Natural killer cell (primary cell): ENCODE measurements around the gene PHLDB2. TPM values are rescaled to one million over a fixed set of nuclear protein-coding genes. Genes with fewer than 3 reads are reported as not detected.

Experiments
- ATAC-seq, 3 donors: fragments of 150-1000 bp in 2 of 3; fragments of 200-7000 bp in 1 of 3; cut with Tn5 transposase; 1 replicate in 1 of 3; 2 replicates in 2 of 3; pipeline ENCODE4 v1.10.0; 2021; ENCODE audit warnings: mild to moderate bottlenecking in 2 of 3, moderate library complexity in 2 of 3
- DNase-seq, 2 donors: peaks; one replicate each; pipeline versions ENCODE4 v3.0.0 to v3.0.0-alpha.2; 2013 to 2021; ENCODE audit warnings: mixed read lengths in 1 of 2
- H3K27ac ChIP-seq: one replicate; pipeline ENCODE4 v1.5.1; 2013; ENCODE audit warnings: mild to moderate bottlenecking, low read length
- H3K27me3 ChIP-seq: one replicate; pipeline ENCODE4 v1.6.1; 2013; ENCODE audit warnings: low read length; ENCODE audit not compliant: control insufficient read depth, insufficient read depth
- H3K36me3 ChIP-seq: one replicate; pipeline ENCODE4 v1.6.1; 2013; ENCODE audit warnings: low read length; ENCODE audit not compliant: control insufficient read depth, insufficient read depth
- H3K4me1 ChIP-seq: one replicate; pipeline ENCODE4 v1.6.1; 2013; ENCODE audit warnings: low read length; ENCODE audit not compliant: control insufficient read depth, insufficient read depth
- H3K4me3 ChIP-seq: one replicate; pipeline ENCODE4 v1.5.1; 2013; ENCODE audit warnings: low read length
- H3K9me3 ChIP-seq: one replicate; pipeline ENCODE4 v1.6.1; 2013; ENCODE audit warnings: low read length; ENCODE audit not compliant: control insufficient read depth, insufficient read depth
- H3K27ac Mint-ChIP-seq, 2 donors: one replicate each; pipeline ENCODE4 v1.8.0; 2022; ENCODE audit warnings: mild to moderate bottlenecking in 2 of 2, mixed read lengths in 2 of 2, moderate library complexity in 1 of 2
- H3K27me3 Mint-ChIP-seq, 2 donors: one replicate each; pipeline ENCODE4 v1.8.0; 2022; ENCODE audit warnings: low read depth in 2 of 2, mixed read lengths in 2 of 2
- H3K36me3 Mint-ChIP-seq: one replicate; pipeline ENCODE4 v1.8.0; 2022; ENCODE audit warnings: mixed read lengths
- H3K4me1 Mint-ChIP-seq, 2 donors: one replicate each; pipeline ENCODE4 v1.8.0; 2022; ENCODE audit warnings: mixed read lengths in 2 of 2
- H3K4me3 Mint-ChIP-seq: one replicate; pipeline ENCODE4 v1.8.0; 2022; ENCODE audit warnings: mild to moderate bottlenecking, moderate library complexity, mixed read lengths
- H3K9me3 Mint-ChIP-seq, 2 donors: one replicate each; pipeline ENCODE4 v1.8.0; 2022; ENCODE audit warnings: mixed read lengths in 2 of 2
- CTCF ChIP-seq: fragments of 200-600 bp; IDR thresholded peaks from one replicate; pipeline ENCODE4 v1.8.0; 2022; ENCODE audit warnings: antibody characterized with exemption
- WGBS: methylation state at CpG from one replicate; pipeline ENCODE4 v1.1.7; 2013; ENCODE audit warnings: missing lambda C conversion rate; ENCODE audit not compliant: insufficient coverage; 5-methylcytosine and 5-hydroxymethylcytosine counted together
- intact Hi-C: fragments of 100-400 bp; cut with micrococcal nuclease; formaldehyde crosslinking; loops from one replicate; pipeline ENCODE4 v1.14.2; 2022
- total RNA-seq, 4 donors: library from RNA; stranded (reverse); fragments of 120-200 nt in 1 of 4; gene quantifications; one replicate each; pipeline versions ENCODE4 v1.2.3 to v1.2.4, GENCODE V29; 2013 to 2022

Gene PHLDB2
- total RNA-seq, 3 donors from 2014 or later (not counting 1 experiment from before 2014, with no cell fraction given): 63.3 to 93.4 (median 64.0) TPM

DNA sequence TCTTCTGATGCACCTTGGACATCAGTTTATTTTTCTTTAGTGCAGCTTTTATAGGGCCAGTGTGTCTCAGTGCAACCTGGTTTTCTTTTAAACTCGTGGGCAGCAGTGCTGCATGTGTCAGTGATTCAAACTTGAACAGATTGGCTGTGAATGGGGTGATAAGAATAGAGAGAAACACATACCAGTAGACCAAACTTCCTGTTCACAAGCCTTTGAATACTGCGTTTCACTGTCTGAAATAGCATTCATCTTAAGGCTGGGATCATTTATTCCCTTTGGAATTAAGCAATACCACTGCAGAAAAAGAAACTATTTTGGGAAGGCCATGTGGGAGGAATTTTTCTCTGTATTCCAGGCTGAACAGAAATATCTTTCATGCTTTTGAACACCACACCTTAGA, 51.7 kb downstream of the PHLDB2 start:
- ATAC-seq (peak in 1 of 3 donors; percentile 35), DNase-seq (peak in 1 of 2 donors; percentile 4)
- H3K9me3 ChIP-seq: no peaks in the 10 kb centered on the region
- no peak for TF ChIP-seq CTCF
- WGBS: no CpG with 5 or more reads among the region's 2 CpGs
- H3K27me3 ChIP-seq: no peaks in the 10 kb centered on the region
- Mint-ChIP-seq H3K36me3 (peaks cover 12% of the 10 kb centered on the region), H3K4me1 (peaks cover 37 to 47% of the 10 kb centered on the region in 2 donors), H3K9me3 (no peaks in the 10 kb centered on the region), H3K27me3 (no peaks in the 10 kb centered on the region), H3K27ac (peak overlapping the region; percentile 8 to 40), H3K4me3 (no peak overlapping the region)
- no peak overlapping the region for H3K4me3 ChIP-seq
- intact Hi-C loops: no loop called here
- peaks cover 8% of the 10 kb centered on the region for H3K36me3 ChIP-seq
- H3K4me1 ChIP-seq: no peaks in the 10 kb centered on the region
- H3K27ac ChIP-seq: no peak overlapping the region

GRCh38 chr3:111911446-111911845, 52.4 kb downstream of the PHLDB2 start:
- H3K27ac ChIP-seq: no peak overlapping the region
- no peaks in the 10 kb centered on the region for H3K4me1 ChIP-seq
- H3K9me3 Mint-ChIP-seq: no peaks in the 10 kb centered on the region
- H3K27me3 Mint-ChIP-seq: no peaks in the 10 kb centered on the region
- ATAC-seq (no peak), DNase-seq (no peak)
- peaks cover 41 to 51% of the 10 kb centered on the region in 2 donors for H3K4me1 Mint-ChIP-seq
- no peaks in the 10 kb centered on the region for H3K9me3 ChIP-seq
- peaks cover 13% of the 10 kb centered on the region for H3K36me3 ChIP-seq
- TF ChIP-seq CTCF: no peak
- intact Hi-C loops: no loop called here
- no peak overlapping the region for H3K4me3 ChIP-seq
- H3K27me3 ChIP-seq: no peaks in the 10 kb centered on the region
- peaks cover 18% of the 10 kb centered on the region for H3K36me3 Mint-ChIP-seq
- H3K4me3 Mint-ChIP-seq: no peak overlapping the region
- H3K27ac Mint-ChIP-seq: peak overlapping the region in 1 of 2 donors; percentile 64
- WGBS: 80% methylated on average over 3 of the region's 3 CpGs

DNA sequence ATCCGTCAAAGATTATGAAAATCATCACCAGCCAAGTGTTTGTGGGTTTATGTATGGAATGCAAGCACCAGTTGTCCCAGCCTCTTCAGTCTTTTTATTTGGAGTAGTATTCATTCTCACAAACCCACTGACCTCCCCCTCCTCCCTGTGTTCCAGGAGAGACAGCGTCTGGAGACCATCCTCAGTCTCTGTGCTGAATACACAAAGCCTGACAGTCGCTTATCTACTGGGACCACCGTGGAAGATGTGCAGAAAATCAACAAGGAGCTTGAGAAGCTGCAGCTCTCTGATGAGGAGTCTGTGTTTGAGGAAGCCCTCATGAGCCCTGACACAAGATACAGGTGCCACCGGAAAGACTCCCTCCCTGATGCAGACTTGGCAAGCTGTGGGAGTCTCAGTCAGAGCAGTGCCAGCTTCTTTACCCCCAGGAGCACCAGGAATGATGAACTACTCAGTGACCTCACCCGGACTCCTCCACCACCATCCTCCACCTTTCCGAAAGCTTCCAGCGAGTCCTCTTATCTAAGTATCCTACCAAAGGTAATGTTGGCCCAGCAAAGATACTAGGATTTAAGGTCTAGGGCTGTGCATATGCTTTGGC, 54.2 kb downstream of the PHLDB2 start:
- 67% methylated on average over 8 of the region's 8 CpGs for WGBS
- Histone ChIP-seq H3K27me3 (no peaks in the 10 kb centered on the region), H3K4me3 (no peak overlapping the region), H3K36me3 (peaks cover 17% of the 10 kb centered on the region), H3K9me3 (no peaks in the 10 kb centered on the region), H3K27ac (no peak overlapping the region), H3K4me1 (no peaks in the 10 kb centered on the region)
- intact Hi-C loops: no loop called here
- no peak overlapping the region for H3K4me3 Mint-ChIP-seq
- no peaks in the 10 kb centered on the region for H3K9me3 Mint-ChIP-seq
- H3K36me3 Mint-ChIP-seq: peaks cover 24% of the 10 kb centered on the region
- H3K27ac Mint-ChIP-seq: no peak overlapping the region
- ATAC-seq (peak in 1 of 3 donors; percentile 20), DNase-seq (no peak)
- H3K27me3 Mint-ChIP-seq: no peaks in the 10 kb centered on the region
- peaks cover 41 to 43% of the 10 kb centered on the region in 2 donors for H3K4me1 Mint-ChIP-seq
- TF ChIP-seq CTCF: no peak

- Histone ChIP-seq H3K4me3 (no peak overlapping the region), H3K36me3 (peaks cover 30% of the 10 kb centered on the region), H3K4me1 (no peaks in the 10 kb centered on the region), H3K9me3 (no peaks in the 10 kb centered on the region), H3K27ac (no peak overlapping the region), H3K27me3 (no peaks in the 10 kb centered on the region)
- intact Hi-C loops: no loop called here
- WGBS: 77% methylated on average over 3 of the region's 3 CpGs
- Mint-ChIP-seq H3K27me3 (no peaks in the 10 kb centered on the region), H3K9me3 (no peaks in the 10 kb centered on the region), H3K4me1 (peaks cover 23 to 24% of the 10 kb centered on the region in 2 donors), H3K4me3 (no peak overlapping the region), H3K27ac (peak overlapping the region in 1 of 2 donors; percentile 32), H3K36me3 (peaks cover 47% of the 10 kb centered on the region)
- TF ChIP-seq CTCF: no peak
- DNase-seq (no peak), ATAC-seq (no peak)
Observed at GRCh38 chr3:111915905-111916304, 56.8 kb downstream of the PHLDB2 start.
